Measurements from ENCODE around the gene PCDH1. TPM values are rescaled to one million over a fixed set of nuclear protein-coding genes. Genes with fewer than 3 reads are reported as not detected.

The PCDH1 gene
- total RNA-seq, 1 donor = 0.43 TPM

- TF ChIP-seq CTCF (IDR thresholded peaks at IDR 0.05; ENCODE audit: insufficient read depth, low read depth, low read length) = no peak
- no peak overlapping the region for H3K4me3 ChIP-seq (ENCODE audit: low read depth, low read length)
- no peak for DNase-seq (ENCODE audit: low read depth)
Observed at GRCh38 chr5:141863569-141864178, 14.5 kb downstream of the PCDH1 start.

- DNase-seq (ENCODE audit: low read depth) = no peak
- no peak for TF ChIP-seq CTCF (IDR thresholded peaks at IDR 0.05; ENCODE audit: insufficient read depth, low read depth, low read length)
- H3K4me3 ChIP-seq (ENCODE audit: low read depth, low read length) = no peak overlapping the region
Observed at GRCh38 chr5:141862936-141863543, 15.2 kb downstream of the PCDH1 start.

- no peak for TF ChIP-seq CTCF (IDR thresholded peaks at IDR 0.05; ENCODE audit: insufficient read depth, low read depth, low read length)
- no peak for DNase-seq (ENCODE audit: low read depth)
- H3K4me3 ChIP-seq (ENCODE audit: low read depth, low read length) = no peak overlapping the region
Observed at GRCh38 chr5:141861194-141861593, 17.0 kb downstream of the PCDH1 start.

GRCh38 chr5:141858079-141858765, 20.0 kb downstream of the PCDH1 start:
- no peak overlapping the region for H3K4me3 ChIP-seq (ENCODE audit: low read depth, low read length)
- DNase-seq (ENCODE audit: low read depth) = no peak
- TF ChIP-seq CTCF (IDR thresholded peaks at IDR 0.05; ENCODE audit: insufficient read depth, low read depth, low read length) = no peak

GRCh38 chr5:141857226-141857625, 21.0 kb downstream of the PCDH1 start:
- no peak overlapping the region for H3K4me3 ChIP-seq (ENCODE audit: low read depth, low read length)
- TF ChIP-seq CTCF (IDR thresholded peaks at IDR 0.05; ENCODE audit: insufficient read depth, low read depth, low read length) = no peak
- no peak for DNase-seq (ENCODE audit: low read depth)

- no peak for DNase-seq (ENCODE audit: low read depth)
- no peak for TF ChIP-seq CTCF (IDR thresholded peaks at IDR 0.05; ENCODE audit: insufficient read depth, low read depth, low read length)
- no peak overlapping the region for H3K4me3 ChIP-seq (ENCODE audit: low read depth, low read length)
Observed at GRCh38 chr5:141856037-141856790, 22.0 kb downstream of the PCDH1 start.
